Choroid plexus epithelial cell (primary cell): Measurements from ENCODE around the gene ARVCF.

Experiments
- DNase-seq: peaks from one replicate; pipeline ENCODE4 v3.0.0-alpha.2; 2010; ENCODE audit warnings: low read depth
- H3K4me3 ChIP-seq: 2 replicates; pipeline ENCODE4 v1.5.1; 2011; ENCODE audit warnings: low read depth, mild to moderate bottlenecking, control low read depth, low read length, moderate library complexity
- TF ChIP-seq, protein P1 (sequence below): conservative IDR thresholded peaks from 2 replicates; pipeline ENCODE4 v1.5.1; 2011; ENCODE audit warnings: low read depth, mild to moderate bottlenecking, control low read depth, inconsistent platforms, low read length, moderate library complexity

Gene ARVCF

DNA sequence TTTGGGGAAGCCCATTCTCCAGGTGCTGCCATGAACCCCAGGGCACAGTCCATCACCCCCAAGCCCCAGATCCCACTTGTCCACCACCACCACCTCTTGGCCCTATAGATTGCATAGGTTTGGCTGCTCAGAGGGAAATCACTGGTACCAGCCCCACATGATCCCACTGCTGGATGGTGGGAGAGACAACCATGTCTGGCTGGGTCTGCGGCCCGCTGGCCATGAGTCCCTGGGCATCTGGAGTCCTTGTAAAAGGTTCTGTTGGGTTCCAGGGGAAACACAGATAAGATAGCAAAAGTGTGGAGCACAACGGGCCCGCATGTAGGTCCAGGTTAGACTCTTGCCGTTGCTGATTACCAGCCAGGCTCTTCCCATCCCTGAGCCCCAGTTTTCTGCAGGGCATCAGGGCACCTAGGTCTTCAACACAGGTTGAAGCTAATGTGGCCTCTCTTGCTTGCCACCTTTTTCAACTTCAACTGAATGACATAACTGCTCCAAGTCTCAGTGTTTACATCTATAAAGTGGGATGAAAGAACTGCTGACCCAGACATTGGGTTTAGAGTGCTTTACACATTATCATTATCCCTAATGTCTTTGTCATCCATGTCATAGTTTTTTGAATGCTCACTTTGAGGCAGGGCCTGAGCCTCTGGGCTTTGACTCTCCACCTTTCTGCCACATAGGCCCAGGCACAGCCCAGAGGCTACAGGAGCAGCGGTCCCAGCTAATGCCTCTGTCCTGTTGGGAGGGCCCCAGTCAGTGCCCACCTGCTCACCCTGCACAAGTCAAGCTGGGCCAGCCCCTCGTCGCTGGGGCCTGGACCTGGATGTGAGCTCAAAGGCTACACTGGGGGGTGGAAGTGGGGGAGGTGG is 3.3 kb upstream of the ARVCF start:
- no peak for DNase-seq
- TF ChIP-seq, protein P1, sequence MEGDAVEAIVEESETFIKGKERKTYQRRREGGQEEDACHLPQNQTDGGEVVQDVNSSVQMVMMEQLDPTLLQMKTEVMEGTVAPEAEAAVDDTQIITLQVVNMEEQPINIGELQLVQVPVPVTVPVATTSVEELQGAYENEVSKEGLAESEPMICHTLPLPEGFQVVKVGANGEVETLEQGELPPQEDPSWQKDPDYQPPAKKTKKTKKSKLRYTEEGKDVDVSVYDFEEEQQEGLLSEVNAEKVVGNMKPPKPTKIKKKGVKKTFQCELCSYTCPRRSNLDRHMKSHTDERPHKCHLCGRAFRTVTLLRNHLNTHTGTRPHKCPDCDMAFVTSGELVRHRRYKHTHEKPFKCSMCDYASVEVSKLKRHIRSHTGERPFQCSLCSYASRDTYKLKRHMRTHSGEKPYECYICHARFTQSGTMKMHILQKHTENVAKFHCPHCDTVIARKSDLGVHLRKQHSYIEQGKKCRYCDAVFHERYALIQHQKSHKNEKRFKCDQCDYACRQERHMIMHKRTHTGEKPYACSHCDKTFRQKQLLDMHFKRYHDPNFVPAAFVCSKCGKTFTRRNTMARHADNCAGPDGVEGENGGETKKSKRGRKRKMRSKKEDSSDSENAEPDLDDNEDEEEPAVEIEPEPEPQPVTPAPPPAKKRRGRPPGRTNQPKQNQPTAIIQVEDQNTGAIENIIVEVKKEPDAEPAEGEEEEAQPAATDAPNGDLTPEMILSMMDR: no peak
- peak overlapping the region; percentile 66 for H3K4me3 ChIP-seq

DNA sequence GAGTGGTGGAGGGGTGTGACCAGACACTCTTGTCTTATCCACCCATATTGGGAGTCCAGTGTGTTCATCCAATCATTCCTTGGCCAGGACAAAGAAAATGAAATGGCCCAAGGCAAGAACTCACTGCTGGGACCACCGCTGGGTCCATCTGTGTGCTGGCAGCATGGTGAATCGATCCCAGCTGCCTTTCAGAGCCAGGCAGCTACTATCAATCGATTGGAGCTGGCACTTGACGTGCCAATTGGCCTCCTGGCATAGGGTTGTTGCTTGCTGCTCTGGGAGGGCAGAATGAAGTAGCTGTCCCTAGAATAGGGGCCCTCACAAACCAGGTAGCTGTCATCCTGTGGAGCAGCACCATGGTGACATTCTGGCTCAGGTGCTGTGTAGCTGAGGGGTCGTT is 1.4 kb upstream of the ARVCF start:
- TF ChIP-seq, protein P1: no peak
- no peak for DNase-seq
- H3K4me3 ChIP-seq: no peak overlapping the region

DNA sequence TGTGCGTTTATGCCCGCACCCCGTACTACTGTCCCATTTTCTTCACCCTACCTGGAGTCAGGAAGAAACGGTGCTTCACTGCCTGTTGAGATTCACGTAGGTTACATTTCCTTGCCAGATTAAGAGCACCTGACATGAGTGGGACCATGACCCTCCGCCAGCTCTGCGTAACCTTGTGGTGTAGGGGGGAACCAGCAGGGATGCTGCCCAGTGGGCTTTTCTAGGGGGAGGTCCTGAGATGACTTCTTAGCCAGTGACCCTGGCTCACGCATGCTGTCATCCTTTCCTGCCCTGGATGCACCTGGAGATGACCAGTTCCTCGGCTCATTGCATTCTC is 967 bp upstream of the ARVCF start:
- TF ChIP-seq, protein P1: no peak
- H3K4me3 ChIP-seq: no peak overlapping the region

DNA sequence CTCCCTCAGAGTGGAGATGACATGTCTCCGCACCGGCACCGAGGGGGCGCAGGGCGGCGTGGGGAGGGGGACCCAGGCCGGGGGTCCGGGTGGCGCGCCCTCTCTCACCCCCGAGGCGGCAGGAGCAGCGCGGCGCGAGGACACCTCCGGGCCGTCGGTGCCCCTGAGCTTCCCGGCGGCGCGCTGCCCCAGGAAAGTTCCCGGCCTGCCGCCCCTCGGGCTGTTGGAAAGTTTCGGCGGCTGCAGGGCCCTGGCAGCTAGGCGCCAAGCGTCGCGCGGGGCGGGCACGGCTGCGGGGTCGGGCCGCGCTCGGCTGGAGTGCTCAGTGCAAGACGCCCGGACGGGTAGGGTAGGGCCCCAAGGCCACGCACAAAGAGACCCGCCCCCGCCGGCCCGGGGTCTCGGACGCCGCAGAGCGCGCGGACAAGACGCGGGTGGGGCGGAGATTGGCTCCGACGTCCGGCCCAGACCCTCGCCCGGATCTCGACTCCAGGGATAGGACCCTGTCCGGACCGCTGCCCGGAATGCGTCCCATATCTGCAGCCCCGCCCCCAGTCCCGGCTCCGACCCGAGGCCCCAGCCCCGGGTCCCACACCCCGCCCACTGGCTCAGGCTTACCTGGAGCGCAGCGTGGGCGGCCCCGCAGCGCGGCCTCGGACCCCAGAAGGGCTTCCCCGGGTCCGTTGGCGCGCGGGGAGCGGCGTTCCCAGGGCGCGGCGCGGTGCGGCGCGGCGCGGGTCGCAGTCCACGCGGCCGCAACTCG is 471 bp downstream of the ARVCF start:
- DNase-seq: no peak
- peak overlapping the region; percentile 62 for H3K4me3 ChIP-seq
- TF ChIP-seq, protein P1: no peak

More for the DNA sequence above, 967 bp upstream of the ARVCF start:
- no peak for DNase-seq

DNA sequence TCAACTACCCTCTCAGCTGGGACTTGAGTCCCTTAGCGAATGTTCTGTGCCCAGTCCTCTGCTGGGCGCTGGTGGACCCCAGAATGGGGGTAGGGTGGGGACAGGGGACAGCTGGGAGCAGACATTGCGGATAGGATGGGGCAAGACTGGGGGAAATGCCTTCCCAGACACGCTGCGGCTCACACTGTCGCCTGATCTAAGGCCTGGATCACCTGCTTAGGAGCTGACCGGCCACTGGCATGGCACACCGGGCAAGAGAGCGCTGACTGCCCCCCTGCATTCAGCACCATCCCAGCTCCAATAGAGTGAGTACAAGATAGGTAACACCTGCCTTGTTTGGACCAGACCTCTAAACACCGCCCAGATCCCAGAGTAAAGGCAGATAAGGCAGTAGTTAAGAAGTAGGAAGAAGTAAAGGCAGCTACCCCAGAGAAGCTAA is 1.4 kb downstream of the ARVCF start:
- no peak overlapping the region for H3K4me3 ChIP-seq
- no peak for DNase-seq
- TF ChIP-seq, protein P1: no peak

DNA sequence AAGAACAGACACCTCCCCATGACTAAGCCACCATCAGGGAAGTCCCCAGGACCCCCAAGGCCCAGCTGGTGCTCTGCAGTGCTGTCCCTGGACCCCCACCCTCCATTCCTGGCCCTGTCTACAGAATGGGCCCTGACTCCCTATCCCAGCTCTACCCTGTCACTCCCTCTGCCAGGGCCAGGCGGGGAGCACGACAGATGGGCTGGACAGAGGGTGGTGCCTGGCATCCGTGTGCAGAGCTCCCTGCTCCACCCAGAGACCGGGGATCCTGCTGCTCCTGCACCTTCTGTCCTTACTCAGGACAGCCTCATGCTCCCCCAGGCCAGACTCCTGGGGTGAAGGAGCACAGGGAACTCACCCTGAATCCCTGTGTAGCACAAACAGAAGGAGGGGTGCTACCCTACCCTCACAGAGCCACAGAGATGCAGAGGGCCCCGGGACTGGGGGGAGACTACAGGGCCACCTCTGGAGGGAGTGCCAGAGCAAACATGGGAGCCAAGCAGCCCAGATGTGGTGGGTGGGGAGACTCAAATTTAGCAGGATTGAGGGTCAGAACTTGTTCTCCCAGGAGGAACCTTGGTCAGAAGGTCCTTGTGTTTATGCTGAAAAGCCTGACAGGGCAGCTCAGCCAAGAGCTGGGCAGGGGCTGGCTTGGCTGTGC is 2.0 kb downstream of the ARVCF start:
- DNase-seq: no peak
- no peak overlapping the region for H3K4me3 ChIP-seq
- TF ChIP-seq, protein P1: peak; percentile 3
